ENCODE measurements around the gene LY6G6D.

LY6G6D gene

DNA sequence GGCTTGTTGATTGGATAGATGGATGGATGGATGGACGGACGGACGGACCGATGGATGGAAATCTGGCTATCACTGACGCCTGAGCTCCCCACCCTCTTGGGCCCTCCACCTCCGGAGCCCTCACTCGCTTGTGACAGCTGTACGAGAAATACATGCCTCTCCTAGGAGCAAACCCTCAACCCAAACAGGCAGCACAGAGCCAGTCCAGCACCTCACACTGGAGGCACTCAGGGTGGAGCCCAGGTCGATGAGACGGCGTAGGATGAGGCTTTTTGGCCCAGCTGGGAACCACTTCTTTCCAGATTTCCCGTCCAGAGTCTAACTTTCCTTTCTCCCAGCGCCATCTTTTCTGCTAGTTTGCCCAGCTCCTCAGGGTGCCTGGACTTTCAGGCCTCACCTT, 31.6 kb upstream of the LY6G6D start:
- Histone ChIP-seq H3K27ac (ENCODE audit: low read depth, low read length) (no peak overlapping the region), H3K27me3 (ENCODE audit: control insufficient read depth, low read length) (peaks cover 13% of the 10 kb centered on the region), H3K36me3 (ENCODE audit: control insufficient read depth, low read length) (peaks cover 18% of the 10 kb centered on the region), H3K9me2 (replicated peaks; ENCODE audit: control insufficient read depth, low read length) (no peaks in the 10 kb centered on the region), H3F3A (ENCODE audit: control insufficient read depth, insufficient read depth) (peaks cover 2% of the 10 kb centered on the region; the same call in 1 of the 2 replicates), H3K79me2 (ENCODE audit: control insufficient read depth, low read length) (no peaks in the 10 kb centered on the region), H3K4me3 (ENCODE audit: low read length) (no peak overlapping the region), H3K9me3 (ENCODE audit: control insufficient read depth, insufficient read depth, low read length) (no peaks in the 10 kb centered on the region), H4K20me1 (ENCODE audit: control insufficient read depth, insufficient read depth, low read depth, low read length) (no peaks in the 10 kb centered on the region), H3K4me2 (ENCODE audit: low read length) (no peak overlapping the region), H3K4me1 (ENCODE audit: control insufficient read depth, low read length) (peaks cover 16% of the 10 kb centered on the region)
- no peak for TF ChIP-seq EZH2phosphoT487 (IDR thresholded peaks at IDR 0.05; ENCODE audit: borderline replicate concordance, low read length)
- TF ChIP-seq, protein P1, sequence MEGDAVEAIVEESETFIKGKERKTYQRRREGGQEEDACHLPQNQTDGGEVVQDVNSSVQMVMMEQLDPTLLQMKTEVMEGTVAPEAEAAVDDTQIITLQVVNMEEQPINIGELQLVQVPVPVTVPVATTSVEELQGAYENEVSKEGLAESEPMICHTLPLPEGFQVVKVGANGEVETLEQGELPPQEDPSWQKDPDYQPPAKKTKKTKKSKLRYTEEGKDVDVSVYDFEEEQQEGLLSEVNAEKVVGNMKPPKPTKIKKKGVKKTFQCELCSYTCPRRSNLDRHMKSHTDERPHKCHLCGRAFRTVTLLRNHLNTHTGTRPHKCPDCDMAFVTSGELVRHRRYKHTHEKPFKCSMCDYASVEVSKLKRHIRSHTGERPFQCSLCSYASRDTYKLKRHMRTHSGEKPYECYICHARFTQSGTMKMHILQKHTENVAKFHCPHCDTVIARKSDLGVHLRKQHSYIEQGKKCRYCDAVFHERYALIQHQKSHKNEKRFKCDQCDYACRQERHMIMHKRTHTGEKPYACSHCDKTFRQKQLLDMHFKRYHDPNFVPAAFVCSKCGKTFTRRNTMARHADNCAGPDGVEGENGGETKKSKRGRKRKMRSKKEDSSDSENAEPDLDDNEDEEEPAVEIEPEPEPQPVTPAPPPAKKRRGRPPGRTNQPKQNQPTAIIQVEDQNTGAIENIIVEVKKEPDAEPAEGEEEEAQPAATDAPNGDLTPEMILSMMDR (IDR thresholded peaks at IDR 0.05; ENCODE audit: low read depth, low read length, poor library complexity, severe bottlenecking): no peak

DNA sequence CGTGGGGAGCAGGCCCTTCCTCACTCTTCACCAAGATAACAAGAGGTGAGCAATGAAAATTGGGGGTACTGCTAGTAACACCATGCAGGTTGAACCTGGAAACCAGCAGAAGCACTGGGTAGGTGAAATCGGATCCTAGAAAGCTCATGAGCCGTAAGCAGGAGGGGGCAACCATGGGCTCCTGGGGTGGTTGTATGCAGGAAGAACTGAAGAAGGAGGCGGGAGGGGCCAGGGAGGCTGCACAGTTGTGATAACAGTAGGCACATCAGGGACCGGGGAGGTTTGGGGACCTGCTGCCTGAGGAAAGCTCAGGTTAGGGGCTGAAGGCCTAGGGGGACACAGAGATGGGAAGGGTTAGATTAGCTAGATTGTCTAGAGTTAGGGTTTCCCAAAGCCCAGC, 28.7 kb upstream of the LY6G6D start:
- H3K36me3 ChIP-seq (ENCODE audit: control insufficient read depth, low read length): peaks cover 41% of the 10 kb centered on the region
- H3F3A ChIP-seq (ENCODE audit: control insufficient read depth, insufficient read depth): no peaks in the 10 kb centered on the region; the same call in 1 of the 2 replicates
- H3K27ac ChIP-seq (ENCODE audit: low read depth, low read length): no peak overlapping the region
- H3K9me2 ChIP-seq (replicated peaks; ENCODE audit: control insufficient read depth, low read length): no peaks in the 10 kb centered on the region
- H4K20me1 ChIP-seq (ENCODE audit: control insufficient read depth, insufficient read depth, low read depth, low read length): no peaks in the 10 kb centered on the region
- no peak overlapping the region for H3K4me3 ChIP-seq (ENCODE audit: low read length)
- TF ChIP-seq EZH2phosphoT487 (IDR thresholded peaks at IDR 0.05; ENCODE audit: borderline replicate concordance, low read length): no peak
- TF ChIP-seq, protein P1 (IDR thresholded peaks at IDR 0.05; ENCODE audit: low read depth, low read length, poor library complexity, severe bottlenecking): no peak
- H3K4me1 ChIP-seq (ENCODE audit: control insufficient read depth, low read length): peaks cover 20% of the 10 kb centered on the region
- no peaks in the 10 kb centered on the region for H3K79me2 ChIP-seq (ENCODE audit: control insufficient read depth, low read length)
- no peaks in the 10 kb centered on the region for H3K9me3 ChIP-seq (ENCODE audit: control insufficient read depth, insufficient read depth, low read length)
- H3K4me2 ChIP-seq (ENCODE audit: low read length): no peak overlapping the region
- H3K27me3 ChIP-seq (ENCODE audit: control insufficient read depth, low read length): no peaks in the 10 kb centered on the region

DNA sequence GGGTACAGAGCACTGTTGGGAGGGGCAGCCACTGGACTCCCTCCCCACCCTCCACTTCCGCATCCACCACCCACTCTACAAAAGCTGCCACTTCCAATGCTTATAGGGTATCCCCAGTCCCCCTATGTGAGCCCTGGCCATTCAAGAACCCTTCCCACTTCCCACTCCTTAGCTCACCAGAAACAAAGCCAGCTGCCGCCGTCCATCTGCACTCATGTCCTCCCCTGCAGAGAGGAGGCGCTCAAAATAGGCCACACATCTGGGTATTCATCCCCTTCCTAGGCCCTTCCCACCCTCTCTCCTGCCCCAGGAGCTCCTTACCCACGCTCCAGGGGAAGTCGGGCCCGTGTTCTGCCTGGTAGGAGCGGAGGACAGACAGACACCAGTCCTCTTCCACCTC, 27.8 kb upstream of the LY6G6D start:
- no peak overlapping the region for H3K4me2 ChIP-seq (ENCODE audit: low read length)
- no peak overlapping the region for H3K4me3 ChIP-seq (ENCODE audit: low read length)
- H3K27ac ChIP-seq (ENCODE audit: low read depth, low read length): no peak overlapping the region
- H3K27me3 ChIP-seq (ENCODE audit: control insufficient read depth, low read length): no peaks in the 10 kb centered on the region
- peaks cover 15% of the 10 kb centered on the region for H3K4me1 ChIP-seq (ENCODE audit: control insufficient read depth, low read length)
- H3K36me3 ChIP-seq (ENCODE audit: control insufficient read depth, low read length): peaks cover 47% of the 10 kb centered on the region
- H3K79me2 ChIP-seq (ENCODE audit: control insufficient read depth, low read length): no peaks in the 10 kb centered on the region
- H3F3A ChIP-seq (ENCODE audit: control insufficient read depth, insufficient read depth): no peaks in the 10 kb centered on the region; the same call in 1 of the 2 replicates
- TF ChIP-seq, protein P1 (IDR thresholded peaks at IDR 0.05; ENCODE audit: low read depth, low read length, poor library complexity, severe bottlenecking): no peak
- no peak for TF ChIP-seq EZH2phosphoT487 (IDR thresholded peaks at IDR 0.05; ENCODE audit: borderline replicate concordance, low read length)
- no peaks in the 10 kb centered on the region for H3K9me2 ChIP-seq (replicated peaks; ENCODE audit: control insufficient read depth, low read length)
- no peaks in the 10 kb centered on the region for H4K20me1 ChIP-seq (ENCODE audit: control insufficient read depth, insufficient read depth, low read depth, low read length)
- no peaks in the 10 kb centered on the region for H3K9me3 ChIP-seq (ENCODE audit: control insufficient read depth, insufficient read depth, low read length)
